Subcutaneous adipose tissue (tissue), 4 donors: ENCODE measurements around the gene FAM210A. TPM values are rescaled to one million over a fixed set of nuclear protein-coding genes. Genes with fewer than 3 reads are reported as not detected.

Experiments
- CTCF ChIP-seq: fragments of 450-650 bp; IDR thresholded peaks from one replicate; pipeline ENCODE4 v1.5.1; 2016; ENCODE audit warnings: low read depth, mild to moderate bottlenecking, control low read depth, antibody characterized with exemption, moderate library complexity
- total RNA-seq, 4 donors: library from RNA; depleted of rRNA; stranded (reverse); fragments of >200 nt; gene quantifications; one replicate each; pipeline ENCODE4 v1.1.0, GENCODE V29; 2016

The FAM210A gene
- total RNA-seq, 4 donors from 2014 or later = 4.3 to 14.2 (median 10.7) TPM

GRCh38 chr18:13619505-13620205, 106.7 kb downstream of the FAM210A start:
- no peak for TF ChIP-seq CTCF

- TF ChIP-seq CTCF = no peak
Observed at GRCh38 chr18:13618760-13619438, 107.5 kb downstream of the FAM210A start.

GRCh38 chr18:13617826-13618515, 108.4 kb downstream of the FAM210A start:
- no peak for TF ChIP-seq CTCF

- no peak for TF ChIP-seq CTCF
Observed at GRCh38 chr18:13616525-13617035, 109.8 kb downstream of the FAM210A start.

- TF ChIP-seq CTCF = no peak
Observed at GRCh38 chr18:13616041-13616440, 110.3 kb downstream of the FAM210A start.

GRCh38 chr18:13615432-13615861, 110.9 kb downstream of the FAM210A start:
- no peak for TF ChIP-seq CTCF
